B cell (primary cell): ENCODE data around the gene TKFC. TPM values are rescaled to one million over a fixed set of nuclear protein-coding genes. Genes with fewer than 3 reads are reported as not detected.

Experiments
- ATAC-seq: fragments of 200-7000 bp; cut with Tn5 transposase; one replicate; pipeline ENCODE4 v1.10.0; 2021; ENCODE audit warnings: low read depth, mild to moderate bottlenecking, moderate number of reproducible peaks, moderate library complexity
- CTCF ChIA-PET: fragments of 350-600 bp; sonication (Branson Sonifier 250); formaldehyde crosslinking; loops from one replicate; lab custom pipeline; 2021; ENCODE audit warnings: antibody characterized with exemption, inconsistent platforms; lab: Charles Lee
- POLR2A ChIA-PET: fragments of 350-600 bp; sonication (Branson Sonifier 250); formaldehyde crosslinking; loops from one replicate; lab custom pipeline; 2021; ENCODE audit warnings: antibody characterized with exemption; lab: Charles Lee
- DNase-seq: peaks from one replicate; pipeline ENCODE4 v3.0.0; 2013
- H2AFZ ChIP-seq: 2 replicates; pipeline ENCODE4 v1.6.1; 2012; ENCODE audit warnings: mild to moderate bottlenecking, low read depth, low read length; ENCODE audit not compliant: insufficient read depth, poor library complexity, severe bottlenecking
- H3K27ac ChIP-seq, 2 donors: 1 replicate in 1 of 2; 2 replicates in 1 of 2; pipeline ENCODE4 v1.5.1; 2012 to 2013; ENCODE audit warnings: low read length in 2 of 2, mild to moderate bottlenecking in 2 of 2, moderate library complexity in 1 of 2
- H3K27me3 ChIP-seq, 4 experiments: fragments of 200-600 bp in 1 of 4; sonication (generic) in 1 of 4; replicated peaks in 1 of 4; 1 replicate in 2 of 4; 2 replicates in 2 of 4; pipeline versions ENCODE4 v1.6.1 to v1.7.0; 2013 to 2016; ENCODE audit warnings: low read length in 3 of 4, mild to moderate bottlenecking in 2 of 4, mixed read lengths in 1 of 4, moderate library complexity in 1 of 4; ENCODE audit not compliant: insufficient read depth in 4 of 4, control insufficient read depth in 3 of 4; ENCODE audit errors: control extremely low read depth in 1 of 4
- H3K36me3 ChIP-seq, 2 experiments: replicated peaks in 1 of 2; 1 replicate in 1 of 2; 2 replicates in 1 of 2; pipeline versions ENCODE4 v1.6.1 to v1.7.1; 2013; ENCODE audit warnings: low read length in 1 of 2; ENCODE audit not compliant: insufficient read depth in 2 of 2, control insufficient read depth in 1 of 2; ENCODE audit errors: control extremely low read depth in 1 of 2, extremely low read depth in 1 of 2
- H3K4me1 ChIP-seq, 2 donors: fragments of 200-600 bp in 1 of 2; sonication (generic) in 1 of 2; 1 replicate in 1 of 2; 2 replicates in 1 of 2; pipeline versions ENCODE4 v1.5.1 to v1.6.1; 2013 to 2017; ENCODE audit warnings: low read length in 2 of 2; ENCODE audit not compliant: control insufficient read depth in 2 of 2, insufficient read depth in 2 of 2
- H3K4me2 ChIP-seq: replicated peaks from 2 replicates; pipeline ENCODE3; 2012; ENCODE audit warnings: mild to moderate bottlenecking, low read depth, low read length; ENCODE audit not compliant: poor library complexity, severe bottlenecking
- H3K4me3 ChIP-seq, 5 experiments: fragments of 200-600 bp in 1 of 5; sonication (generic) in 1 of 5; 1 replicate in 3 of 5; 2 replicates in 2 of 5; pipeline versions ENCODE4 v1.5.1 to v1.7.0; 2011 to 2016; ENCODE audit warnings: low read length in 4 of 5, mild to moderate bottlenecking in 4 of 5, low read depth in 2 of 5, control low read depth in 1 of 5, moderate library complexity in 1 of 5; ENCODE audit not compliant: insufficient read depth in 1 of 5; ENCODE audit errors: control extremely low read depth in 1 of 5, extremely low read depth in 1 of 5
- H3K79me2 ChIP-seq: fragments of 200-600 bp; sonication (generic); one replicate; pipeline ENCODE4 v1.6.0; 2016; ENCODE audit warnings: low read length; ENCODE audit not compliant: control insufficient read depth, insufficient read depth
- H3K9ac ChIP-seq: fragments of 200-600 bp; sonication (generic); 2 replicates; pipeline ENCODE4 v1.6.1; 2017; ENCODE audit warnings: mild to moderate bottlenecking, low read length, moderate library complexity
- H3K9me3 ChIP-seq, 3 donors: one replicate each; pipeline versions ENCODE4 v1.6.1 to v1.7.1; 2013; ENCODE audit warnings: low read length in 2 of 3; ENCODE audit not compliant: control insufficient read depth in 2 of 3, insufficient read depth in 1 of 3; ENCODE audit errors: control extremely low read depth in 1 of 3
- H4K20me1 ChIP-seq: 2 replicates; pipeline ENCODE4 v1.6.0; 2012; ENCODE audit warnings: mild to moderate bottlenecking, low read length; ENCODE audit not compliant: insufficient read depth, control insufficient read depth, poor library complexity, severe bottlenecking
- H3K27ac Mint-ChIP-seq: one replicate; pipeline ENCODE4 v1.8.0; 2021; ENCODE audit warnings: mixed read lengths
- H3K27me3 Mint-ChIP-seq: one replicate; pipeline ENCODE4 v1.8.0; 2021; ENCODE audit warnings: mixed read lengths
- H3K4me1 Mint-ChIP-seq: one replicate; pipeline ENCODE4 v1.8.0; 2021; ENCODE audit warnings: mixed read lengths
- H3K4me3 Mint-ChIP-seq: one replicate; pipeline ENCODE4 v1.8.0; 2021; ENCODE audit warnings: mixed read lengths
- H3K9me3 Mint-ChIP-seq: one replicate; pipeline ENCODE4 v1.8.0; 2022; ENCODE audit warnings: mixed read lengths; ENCODE audit not compliant: insufficient read depth
- CTCF ChIP-seq: fragments of 200-600 bp; IDR thresholded peaks from one replicate; pipeline ENCODE4 v1.8.0; 2022; ENCODE audit warnings: antibody characterized with exemption, mild to moderate bottlenecking
- EZH2 ChIP-seq: IDR thresholded peaks from 2 replicates; pipeline ENCODE4 v1.6.1; 2012; ENCODE audit warnings: borderline replicate concordance, low read depth, mild to moderate bottlenecking, moderate library complexity, low read length; ENCODE audit not compliant: insufficient read depth, poor library complexity, severe bottlenecking
- WGBS: methylation state at CpG from one replicate; pipeline ENCODE4 v1.1.5; 2013; ENCODE audit warnings: missing lambda C conversion rate; ENCODE audit not compliant: insufficient coverage; 5-methylcytosine and 5-hydroxymethylcytosine counted together
- intact Hi-C: fragments of 100-400 bp; cut with micrococcal nuclease; formaldehyde crosslinking; loops from one replicate; pipeline ENCODE4 v1.10.0; 2022
- polyA plus RNA-seq: library from polyadenylated mRNA; depleted of rRNA; stranded (reverse); fragments of >200 nt; gene quantifications from 2 replicates; pipeline ENCODE4 v1.2.3, GENCODE V29; 2012
- total RNA-seq, 2 donors: library from RNA; stranded (reverse); fragments of 120-200 nt in 1 of 2; gene quantifications; 1 replicate in 1 of 2; 2 replicates in 1 of 2; pipeline versions ENCODE4 v1.2.3 to v1.2.4, GENCODE V29; 2013 to 2022

TKFC gene
- total and polyA plus RNA-seq, 2 donors (not counting 1 experiment from before 2014, with no cell fraction given) = 82.3 to 86.3 TPM

GRCh38 chr11:61336171-61336935 is 3.3 kb downstream of the TKFC start:
- H3K4me2 ChIP-seq = peak overlapping the region; percentile 21
- H3K27ac Mint-ChIP-seq = peak overlapping the region; percentile 88
- no peak overlapping the region for H3K9ac ChIP-seq
- H3K4me3 ChIP-seq = no peak overlapping the region
- peaks cover 0 to 4% of the 10 kb centered on the region in 2 experiments for H3K36me3 ChIP-seq
- H3K4me1 ChIP-seq = peaks cover 25 to 36% of the 10 kb centered on the region in 2 donors
- peak overlapping the region; percentile 69 for H2AFZ ChIP-seq
- intact Hi-C loops = loop anchor here (1.0 to 2.0 kb wide), 5 partner anchors 20 to 99 kb away; partner anchors contain the start of genes TMEM138 and TMEM216
- ChIA-PET POLR2A (interaction anchor here (0.9 to 2.6 kb wide), 7 partner anchors 20 to 93 kb away, joined by 3 to 30 read pairs (median 22); partner anchors contain the start of genes CPSF7, CYB561A3, SDHAF2 and TMEM138), CTCF (interaction anchor here (0.6 to 11.2 kb wide), 27 partner anchors 9 to 505 kb away, joined by 3 to 649 read pairs (median 9); partner anchors contain the start of genes CPSF7, CYB561A3, SDHAF2 and TMEM138)
- DNase-seq (peak; percentile 89), ATAC-seq (peak; percentile 65)
- no peaks in the 10 kb centered on the region for H3K9me3 ChIP-seq
- TF ChIP-seq EZH2 = no peak
- TF ChIP-seq CTCF = peak; percentile 96
- H3K4me1 Mint-ChIP-seq = peaks cover 46% of the 10 kb centered on the region
- WGBS = 23% methylated on average over 7 of the region's 8 CpGs
- H4K20me1 ChIP-seq = peaks cover 14% of the 10 kb centered on the region
- no peaks in the 10 kb centered on the region for H3K27me3 ChIP-seq
- H3K79me2 ChIP-seq = peaks cover 27% of the 10 kb centered on the region
- no peaks in the 10 kb centered on the region for H3K9me3 Mint-ChIP-seq
- H3K27ac ChIP-seq = peak overlapping the region; percentile 37 to 48
- no peak overlapping the region for H3K4me3 Mint-ChIP-seq
- no peaks in the 10 kb centered on the region for H3K27me3 Mint-ChIP-seq
